ENCODE data around the gene QKI. TPM values are rescaled to one million over a fixed set of nuclear protein-coding genes. Genes with fewer than 3 reads are reported as not detected.

The QKI gene
- total RNA-seq, 1 experiment from 2014 or later, result 50.8 TPM

DNA sequence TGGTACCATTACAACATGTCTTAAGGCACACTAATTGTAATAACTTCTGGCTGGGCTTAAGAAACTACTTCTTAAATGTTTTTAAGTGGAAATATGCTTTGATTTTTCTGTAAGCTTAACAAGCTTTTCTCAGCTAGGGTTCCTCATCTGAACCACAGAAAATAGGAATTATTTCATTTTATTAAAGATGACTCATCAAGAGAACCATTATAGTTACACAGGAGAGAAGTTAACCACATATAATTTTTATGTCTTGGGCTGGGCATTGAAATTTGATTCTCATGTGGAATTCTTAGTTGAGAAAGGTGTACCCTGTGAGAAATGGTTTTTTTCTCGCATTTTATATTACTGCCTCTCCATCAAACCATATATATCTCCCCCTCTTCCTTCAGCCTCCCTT is 75.1 kb downstream of the QKI start:
- no TSS peak for BruUV-seq (replicated peaks)
- H3K36me3 ChIP-seq (ENCODE audit: low read depth), result peaks cover 4% of the 10 kb centered on the region; the same call in 1 of the 2 replicates
- H3K4me2 ChIP-seq, result no peak overlapping the region
- peaks cover 78% of the 10 kb centered on the region for H4K20me1 ChIP-seq (ENCODE audit: insufficient read depth)
- H3K27ac ChIP-seq, result no peak overlapping the region
- no peak overlapping the region for H2AFZ ChIP-seq
- no peak overlapping the region for H3K4me3 ChIP-seq
- ChIA-PET POLR2A (ENCODE audit: unreplicated experiment) (no interaction called here), CTCF (no interaction called here)
- no peak for DNase-seq
- H3K79me2 ChIP-seq (ENCODE audit: low read depth), result peaks cover 100% of the 10 kb centered on the region
- TF ChIP-seq, protein P1, sequence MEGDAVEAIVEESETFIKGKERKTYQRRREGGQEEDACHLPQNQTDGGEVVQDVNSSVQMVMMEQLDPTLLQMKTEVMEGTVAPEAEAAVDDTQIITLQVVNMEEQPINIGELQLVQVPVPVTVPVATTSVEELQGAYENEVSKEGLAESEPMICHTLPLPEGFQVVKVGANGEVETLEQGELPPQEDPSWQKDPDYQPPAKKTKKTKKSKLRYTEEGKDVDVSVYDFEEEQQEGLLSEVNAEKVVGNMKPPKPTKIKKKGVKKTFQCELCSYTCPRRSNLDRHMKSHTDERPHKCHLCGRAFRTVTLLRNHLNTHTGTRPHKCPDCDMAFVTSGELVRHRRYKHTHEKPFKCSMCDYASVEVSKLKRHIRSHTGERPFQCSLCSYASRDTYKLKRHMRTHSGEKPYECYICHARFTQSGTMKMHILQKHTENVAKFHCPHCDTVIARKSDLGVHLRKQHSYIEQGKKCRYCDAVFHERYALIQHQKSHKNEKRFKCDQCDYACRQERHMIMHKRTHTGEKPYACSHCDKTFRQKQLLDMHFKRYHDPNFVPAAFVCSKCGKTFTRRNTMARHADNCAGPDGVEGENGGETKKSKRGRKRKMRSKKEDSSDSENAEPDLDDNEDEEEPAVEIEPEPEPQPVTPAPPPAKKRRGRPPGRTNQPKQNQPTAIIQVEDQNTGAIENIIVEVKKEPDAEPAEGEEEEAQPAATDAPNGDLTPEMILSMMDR (conservative IDR thresholded peaks at IDR 0.05), result no peak
- no peak for TF ChIP-seq EZH2 (IDR thresholded peaks at IDR 0.05; ENCODE audit: low read depth)
- no peaks in the 10 kb centered on the region for H3K9me2 ChIP-seq (ENCODE audit: insufficient read depth)
- H3K27me3 ChIP-seq (ENCODE audit: insufficient read depth, low read depth), result no peaks in the 10 kb centered on the region
- intact Hi-C loops (cut with micrococcal nuclease; ENCODE audit: unreplicated experiment), result no loop called here
- H3K9me3 ChIP-seq (ENCODE audit: insufficient read depth, low read depth), result no peaks in the 10 kb centered on the region; the same call in 1 of the 2 replicates
- H3F3A ChIP-seq (ENCODE audit: insufficient read depth, low read depth), result peaks cover 21% of the 10 kb centered on the region
- H3K4me1 ChIP-seq (replicated peaks; ENCODE audit: insufficient read depth), result peaks cover 11% of the 10 kb centered on the region; the same call in 1 of the 2 replicates

DNA sequence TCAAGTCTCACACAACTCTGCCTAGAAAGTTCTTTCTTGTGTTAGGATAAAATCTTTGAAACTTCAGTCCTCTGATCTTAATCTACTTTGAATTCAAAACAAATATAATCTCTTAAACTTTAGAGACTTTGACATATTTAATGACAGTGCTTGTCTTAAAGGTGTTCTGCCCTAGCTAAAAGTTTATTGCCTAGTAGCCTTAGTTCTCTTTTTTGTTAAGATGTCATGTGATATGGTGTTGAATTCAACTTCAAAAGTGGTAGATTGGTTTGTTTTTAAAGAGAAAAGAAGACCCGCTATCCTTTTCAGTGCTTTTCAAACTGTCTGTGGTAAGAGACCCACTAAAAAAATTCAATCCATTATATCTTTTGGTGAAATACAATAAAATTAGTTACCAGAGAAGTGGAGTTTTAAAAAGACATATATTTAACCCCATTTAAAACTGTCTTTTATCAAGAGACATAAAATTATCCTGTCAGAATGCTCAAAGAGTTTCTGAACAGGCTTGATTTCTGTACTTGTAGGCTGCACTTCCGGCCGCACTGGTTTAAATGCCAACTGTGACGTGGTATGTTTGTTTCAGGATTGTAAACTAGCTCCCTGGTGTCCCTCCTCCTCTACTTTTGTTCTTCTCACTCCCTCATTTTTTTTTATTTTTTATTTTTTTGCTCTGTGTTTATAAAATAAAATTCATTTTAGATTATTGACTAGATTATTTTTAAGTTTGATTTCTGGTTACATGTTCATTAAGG is 76.5 kb downstream of the QKI start:
- no peak for TF ChIP-seq EZH2 (IDR thresholded peaks at IDR 0.05; ENCODE audit: low read depth)
- TF ChIP-seq, protein P1 (conservative IDR thresholded peaks at IDR 0.05), result no peak
- ChIA-PET POLR2A (ENCODE audit: unreplicated experiment) (no interaction called here), CTCF (no interaction called here)
- H3K36me3 ChIP-seq (ENCODE audit: low read depth), result peaks cover 4% of the 10 kb centered on the region; the same call in 1 of the 2 replicates
- H3K4me1 ChIP-seq (replicated peaks; ENCODE audit: insufficient read depth), result peaks cover 11% of the 10 kb centered on the region; the same call in 1 of the 2 replicates
- no peak for DNase-seq
- peaks cover 99% of the 10 kb centered on the region for H3K79me2 ChIP-seq (ENCODE audit: low read depth)
- BruUV-seq (replicated peaks), result no TSS peak
- no peak overlapping the region for H3K4me2 ChIP-seq
- H3K27me3 ChIP-seq (ENCODE audit: insufficient read depth, low read depth), result no peaks in the 10 kb centered on the region
- H3K9me3 ChIP-seq (ENCODE audit: insufficient read depth, low read depth), result no peaks in the 10 kb centered on the region; the same call in 1 of the 2 replicates
- peaks cover 72% of the 10 kb centered on the region for H4K20me1 ChIP-seq (ENCODE audit: insufficient read depth)
- H3F3A ChIP-seq (ENCODE audit: insufficient read depth, low read depth), result peaks cover 21% of the 10 kb centered on the region
- H3K4me3 ChIP-seq, result no peak overlapping the region
- no peak overlapping the region for H3K27ac ChIP-seq
- intact Hi-C loops (cut with micrococcal nuclease; ENCODE audit: unreplicated experiment), result no loop called here
- no peaks in the 10 kb centered on the region for H3K9me2 ChIP-seq (ENCODE audit: insufficient read depth)
- H2AFZ ChIP-seq, result no peak overlapping the region

DNA sequence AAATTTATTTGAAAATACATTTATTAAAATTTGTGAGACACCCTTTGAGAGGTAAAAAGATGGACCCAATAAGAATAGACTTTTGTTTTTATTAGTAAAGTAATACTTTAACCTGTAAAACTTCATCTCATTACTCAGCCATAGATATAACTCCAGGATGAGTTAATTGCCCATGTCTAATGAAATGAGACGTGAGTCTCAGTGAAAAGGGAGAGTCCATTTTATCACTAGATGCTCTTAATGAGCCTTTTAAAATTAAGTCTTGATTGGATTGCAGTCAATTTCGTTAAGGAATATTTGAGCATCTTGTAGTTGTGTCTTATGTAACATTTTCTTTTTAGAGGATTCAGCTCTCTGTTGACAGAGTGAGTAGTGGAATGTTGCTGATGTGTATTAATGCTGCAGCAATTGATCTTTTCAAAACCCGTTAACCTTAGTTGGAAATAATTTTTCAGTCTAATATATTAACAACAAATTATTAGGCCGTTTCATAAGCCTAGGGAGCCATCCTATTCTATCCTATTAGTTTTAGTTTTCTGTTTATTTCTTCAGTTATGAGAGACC is 77.3 kb downstream of the QKI start:
- H2AFZ ChIP-seq, result no peak overlapping the region
- H4K20me1 ChIP-seq (ENCODE audit: insufficient read depth), result peaks cover 72% of the 10 kb centered on the region
- TF ChIP-seq EZH2 (IDR thresholded peaks at IDR 0.05; ENCODE audit: low read depth), result no peak
- TF ChIP-seq, protein P1 (conservative IDR thresholded peaks at IDR 0.05), result no peak
- no peak overlapping the region for H3K4me2 ChIP-seq
- intact Hi-C loops (cut with micrococcal nuclease; ENCODE audit: unreplicated experiment), result no loop called here
- no TSS peak for BruUV-seq (replicated peaks)
- peaks cover 99% of the 10 kb centered on the region for H3K79me2 ChIP-seq (ENCODE audit: low read depth)
- ChIA-PET POLR2A (ENCODE audit: unreplicated experiment) (no interaction called here), CTCF (no interaction called here)
- H3F3A ChIP-seq (ENCODE audit: insufficient read depth, low read depth), result peaks cover 21% of the 10 kb centered on the region
- no peak for DNase-seq
- no peak overlapping the region for H3K4me3 ChIP-seq
- no peaks in the 10 kb centered on the region for H3K27me3 ChIP-seq (ENCODE audit: insufficient read depth, low read depth)
- no peaks in the 10 kb centered on the region for H3K9me2 ChIP-seq (ENCODE audit: insufficient read depth)
- no peaks in the 10 kb centered on the region; the same call in 1 of the 2 replicates for H3K9me3 ChIP-seq (ENCODE audit: insufficient read depth, low read depth)
- peaks cover 11% of the 10 kb centered on the region; the same call in 1 of the 2 replicates for H3K4me1 ChIP-seq (replicated peaks; ENCODE audit: insufficient read depth)
- peaks cover 4% of the 10 kb centered on the region; the same call in 1 of the 2 replicates for H3K36me3 ChIP-seq (ENCODE audit: low read depth)
- no peak overlapping the region for H3K27ac ChIP-seq

Measured in PC-9 (cell line).